ENCODE data around the gene ZNF512B. TPM values are rescaled to one million over a fixed set of nuclear protein-coding genes. Genes with fewer than 3 reads are reported as not detected.

The ZNF512B gene
- polyA plus RNA-seq, 2 of the 4 experiments (the other 2 are of a cell fraction), result 2.1 to 16.8 TPM

Small RNA genes within 50 kb of the gene (small RNA-seq; reads per million reads assigned to genes)
- gene MIR647 (0 reads per million in 6 experiments), gene MIR941-2 (0 reads per million in 6 experiments), gene MIR941-4 (0 reads per million in 6 experiments), gene MIR941-5 (0 reads per million in 6 experiments), gene RNU1-134P (0 to 36.5 (median 0.52) reads per million in 6 experiments)

Other genes starting within 250 kb of the ZNF512B start
- 2.5 and 2.8 TPM in 2 replicates for gene LIME1, start 233.3 kb downstream of the ZNF512B start, polyA plus RNA-seq (2011; rRNA removed)
- gene LIME1, start 233.3 kb downstream of the ZNF512B start, polyA plus RNA-seq (2017; fragmentation: RNase III; extraction: RNeasy Plus Mini Kit Qiagen cat#74134 plus additional on column Dnase treatment), result 5.9 to 7.2 TPM (median 6.5 TPM) in 3 replicates
- 22.5 and 28.1 TPM in 2 replicates for gene SLC2A4RG, start 230.2 kb downstream of the ZNF512B start, polyA plus RNA-seq (2011; rRNA removed)
- gene SLC2A4RG, start 230.2 kb downstream of the ZNF512B start, polyA plus RNA-seq (2017; fragmentation: RNase III; extraction: RNeasy Plus Mini Kit Qiagen cat#74134 plus additional on column Dnase treatment), result 59.6 to 64.7 TPM (median 64.6 TPM) in 3 replicates
- 0.17 and 0.26 TPM in 2 replicates for gene ZBTB46, start 138.7 kb downstream of the ZNF512B start, polyA plus RNA-seq (2011; rRNA removed)
- 0.32 to 0.43 TPM (median 0.42 TPM) in 3 replicates for gene ZBTB46, start 138.7 kb downstream of the ZNF512B start, polyA plus RNA-seq (2017; fragmentation: RNase III; extraction: RNeasy Plus Mini Kit Qiagen cat#74134 plus additional on column Dnase treatment)
- not detected in 2 replicates for gene ABHD16B, start 108.4 kb downstream of the ZNF512B start, polyA plus RNA-seq (2011; rRNA removed)
- not detected in 3 replicates for gene ABHD16B, start 108.4 kb downstream of the ZNF512B start, polyA plus RNA-seq (2017; fragmentation: RNase III; extraction: RNeasy Plus Mini Kit Qiagen cat#74134 plus additional on column Dnase treatment)
- 86.3 and 93.9 TPM in 2 replicates for gene TPD52L2, start 104.7 kb downstream of the ZNF512B start, polyA plus RNA-seq (2011; rRNA removed)
- gene TPD52L2, start 104.7 kb downstream of the ZNF512B start, polyA plus RNA-seq (2017; fragmentation: RNase III; extraction: RNeasy Plus Mini Kit Qiagen cat#74134 plus additional on column Dnase treatment), result 94.1 to 102 TPM (median 99.0 TPM) in 3 replicates
- gene DNAJC5, start 74.8 kb downstream of the ZNF512B start, polyA plus RNA-seq (2011; rRNA removed), result 20.3 and 20.4 TPM in 2 replicates
- 21.7 to 23.2 TPM (median 23.2 TPM) in 3 replicates for gene DNAJC5, start 74.8 kb downstream of the ZNF512B start, polyA plus RNA-seq (2017; fragmentation: RNase III; extraction: RNeasy Plus Mini Kit Qiagen cat#74134 plus additional on column Dnase treatment)
- gene UCKL1, start 13.5 kb downstream of the ZNF512B start, polyA plus RNA-seq (2011; rRNA removed), result 19.1 and 21.6 TPM in 2 replicates
- 30.4 to 32.5 TPM (median 31.8 TPM) in 3 replicates for gene UCKL1, start 13.5 kb downstream of the ZNF512B start, polyA plus RNA-seq (2017; fragmentation: RNase III; extraction: RNeasy Plus Mini Kit Qiagen cat#74134 plus additional on column Dnase treatment)
- not detected in 2 replicates for gene SAMD10, start 9.7 kb upstream of the ZNF512B start, polyA plus RNA-seq (2011; rRNA removed)
- gene SAMD10, start 9.7 kb upstream of the ZNF512B start, polyA plus RNA-seq (2017; fragmentation: RNase III; extraction: RNeasy Plus Mini Kit Qiagen cat#74134 plus additional on column Dnase treatment), result not detected in 3 replicates
- 42.8 and 47.5 TPM in 2 replicates for gene PRPF6, start 11.2 kb upstream of the ZNF512B start, polyA plus RNA-seq (2011; rRNA removed)
- gene PRPF6, start 11.2 kb upstream of the ZNF512B start, polyA plus RNA-seq (2017; fragmentation: RNase III; extraction: RNeasy Plus Mini Kit Qiagen cat#74134 plus additional on column Dnase treatment), result 47.2 to 48.9 TPM (median 48.7 TPM) in 3 replicates
- gene C20orf204, start 66.3 kb upstream of the ZNF512B start, polyA plus RNA-seq (2011; rRNA removed), result 0.13 and 0.21 TPM in 2 replicates
- 0.49 to 0.69 TPM (median 0.59 TPM) in 3 replicates for gene C20orf204, start 66.3 kb upstream of the ZNF512B start, polyA plus RNA-seq (2017; fragmentation: RNase III; extraction: RNeasy Plus Mini Kit Qiagen cat#74134 plus additional on column Dnase treatment)
- gene SOX18, start 79.7 kb upstream of the ZNF512B start, polyA plus RNA-seq (2011; rRNA removed), result 0.13 and 0.19 TPM in 2 replicates
- 0.92 to 1.4 TPM (median 1.3 TPM) in 3 replicates for gene SOX18, start 79.7 kb upstream of the ZNF512B start, polyA plus RNA-seq (2017; fragmentation: RNase III; extraction: RNeasy Plus Mini Kit Qiagen cat#74134 plus additional on column Dnase treatment)
- 11.2 and 13.3 TPM in 2 replicates for gene TCEA2, start 93.3 kb upstream of the ZNF512B start, polyA plus RNA-seq (2011; rRNA removed)
- gene TCEA2, start 93.3 kb upstream of the ZNF512B start, polyA plus RNA-seq (2017; fragmentation: RNase III; extraction: RNeasy Plus Mini Kit Qiagen cat#74134 plus additional on column Dnase treatment), result 23.3 to 34.7 TPM (median 29.8 TPM) in 3 replicates
- gene RGS19, start 109.6 kb upstream of the ZNF512B start, polyA plus RNA-seq (2011; rRNA removed), result 12.3 and 13.8 TPM in 2 replicates
- 16.1 to 18.8 TPM (median 16.5 TPM) in 3 replicates for gene RGS19, start 109.6 kb upstream of the ZNF512B start, polyA plus RNA-seq (2017; fragmentation: RNase III; extraction: RNeasy Plus Mini Kit Qiagen cat#74134 plus additional on column Dnase treatment)
- 0.54 and 0.98 TPM in 2 replicates for gene OPRL1, start 110.2 kb upstream of the ZNF512B start, polyA plus RNA-seq (2011; rRNA removed)
- 0.83 to 1.5 TPM (median 1.2 TPM) in 3 replicates for gene OPRL1, start 110.2 kb upstream of the ZNF512B start, polyA plus RNA-seq (2017; fragmentation: RNase III; extraction: RNeasy Plus Mini Kit Qiagen cat#74134 plus additional on column Dnase treatment)
- 0.14 TPM in 1 of 2 replicates, not detected in the other for gene LKAAEAR1, start 114.5 kb upstream of the ZNF512B start, polyA plus RNA-seq (2011; rRNA removed)
- gene LKAAEAR1, start 114.5 kb upstream of the ZNF512B start, polyA plus RNA-seq (2017; fragmentation: RNase III; extraction: RNeasy Plus Mini Kit Qiagen cat#74134 plus additional on column Dnase treatment), result 0.49 to 0.60 TPM (median 0.56 TPM) in 3 replicates
- gene NPBWR2, start 137.6 kb upstream of the ZNF512B start, polyA plus RNA-seq (2011; rRNA removed), result not detected in 2 replicates
- not detected in 3 replicates for gene NPBWR2, start 137.6 kb upstream of the ZNF512B start, polyA plus RNA-seq (2017; fragmentation: RNase III; extraction: RNeasy Plus Mini Kit Qiagen cat#74134 plus additional on column Dnase treatment)
- gene MYT1, start 194.5 kb upstream of the ZNF512B start, polyA plus RNA-seq (2011; rRNA removed), result 0.22 and 0.29 TPM in 2 replicates
- gene MYT1, start 194.5 kb upstream of the ZNF512B start, polyA plus RNA-seq (2017; fragmentation: RNase III; extraction: RNeasy Plus Mini Kit Qiagen cat#74134 plus additional on column Dnase treatment), result 0.21 to 0.26 TPM (median 0.26 TPM) in 3 replicates

Data from A549 (cell line).